GM12873 (cell line): ENCODE measurements around the gene CCDC6.

Experiments used
- CTCF ChIP-seq: IDR thresholded peaks from 2 replicates; pipeline ENCODE4 v1.5.1; 2012; ENCODE audit warnings: low read depth, mild to moderate bottlenecking, moderate library complexity, low read length, control low read depth; ENCODE audit not compliant: insufficient read depth; ENCODE audit errors: missing control alignments

CCDC6 gene

DNA sequence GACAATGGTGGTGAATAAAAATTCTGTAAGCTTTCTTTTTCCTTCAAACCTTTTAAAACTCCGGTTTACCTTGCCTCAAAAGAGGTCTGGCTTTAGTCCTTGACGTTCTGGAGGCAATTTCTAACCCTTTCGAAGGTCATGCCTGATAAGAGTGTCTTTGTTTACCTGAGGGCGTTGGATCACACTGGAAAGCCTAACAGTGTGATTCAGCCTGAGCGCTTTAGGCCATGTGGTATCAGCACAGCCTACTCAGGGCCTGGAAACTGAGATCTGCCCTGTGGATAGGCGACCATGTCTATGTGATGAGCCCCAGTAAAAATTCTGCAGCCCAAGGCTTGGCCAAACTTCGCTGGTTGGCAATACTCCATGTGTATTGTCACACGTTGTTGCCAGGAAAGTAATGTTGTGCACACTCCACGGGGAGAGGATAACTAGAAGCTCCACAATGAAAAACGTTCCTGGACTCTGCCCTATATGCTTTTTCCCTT, 10.7 kb downstream of the CCDC6 start:
- no peak for TF ChIP-seq CTCF

- no peak for TF ChIP-seq CTCF
Observed at GRCh38 chr10:59894114-59894513, 12.2 kb downstream of the CCDC6 start.

GRCh38 chr10:59892697-59893096, 13.7 kb downstream of the CCDC6 start:
- no peak for TF ChIP-seq CTCF

DNA sequence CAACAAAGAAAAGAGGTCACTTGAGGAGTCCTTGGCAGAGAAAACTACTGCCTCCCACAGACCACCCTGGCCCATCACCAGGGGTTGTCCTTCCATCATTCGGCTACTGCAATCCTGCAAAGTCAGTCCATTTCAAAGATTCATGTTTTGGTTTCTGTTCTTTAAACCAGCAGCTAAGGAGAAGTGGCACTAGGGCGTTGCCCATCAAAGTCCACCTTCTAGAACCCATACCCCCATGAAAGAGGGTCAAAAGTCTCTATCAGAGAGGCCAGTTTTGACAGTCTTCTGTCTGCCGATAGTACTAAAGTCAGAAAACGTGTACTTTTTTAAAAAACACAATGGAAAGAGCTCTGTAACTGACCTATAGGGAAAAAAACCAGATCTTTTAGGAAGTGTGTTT, 14.4 kb downstream of the CCDC6 start:
- TF ChIP-seq CTCF = no peak

DNA sequence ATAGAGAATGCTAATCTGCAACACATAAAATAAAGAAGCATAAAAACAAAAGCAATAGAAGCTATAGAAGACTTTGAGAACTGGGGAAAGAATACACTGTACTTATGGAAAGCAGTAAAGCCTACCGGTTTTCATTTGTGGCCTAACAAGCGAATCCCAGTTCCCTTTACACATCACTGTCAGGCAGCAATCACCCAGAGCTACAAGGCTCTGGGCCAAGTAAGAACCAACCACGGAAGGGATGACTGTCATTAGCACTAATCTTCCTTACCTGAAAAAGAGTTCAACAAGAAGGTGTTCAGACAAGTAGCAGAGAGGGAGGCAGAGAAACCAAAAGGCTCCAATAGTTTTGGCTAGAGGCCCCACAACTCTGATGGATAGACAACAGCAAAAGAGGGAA, 15.0 kb downstream of the CCDC6 start:
- TF ChIP-seq CTCF = no peak

DNA sequence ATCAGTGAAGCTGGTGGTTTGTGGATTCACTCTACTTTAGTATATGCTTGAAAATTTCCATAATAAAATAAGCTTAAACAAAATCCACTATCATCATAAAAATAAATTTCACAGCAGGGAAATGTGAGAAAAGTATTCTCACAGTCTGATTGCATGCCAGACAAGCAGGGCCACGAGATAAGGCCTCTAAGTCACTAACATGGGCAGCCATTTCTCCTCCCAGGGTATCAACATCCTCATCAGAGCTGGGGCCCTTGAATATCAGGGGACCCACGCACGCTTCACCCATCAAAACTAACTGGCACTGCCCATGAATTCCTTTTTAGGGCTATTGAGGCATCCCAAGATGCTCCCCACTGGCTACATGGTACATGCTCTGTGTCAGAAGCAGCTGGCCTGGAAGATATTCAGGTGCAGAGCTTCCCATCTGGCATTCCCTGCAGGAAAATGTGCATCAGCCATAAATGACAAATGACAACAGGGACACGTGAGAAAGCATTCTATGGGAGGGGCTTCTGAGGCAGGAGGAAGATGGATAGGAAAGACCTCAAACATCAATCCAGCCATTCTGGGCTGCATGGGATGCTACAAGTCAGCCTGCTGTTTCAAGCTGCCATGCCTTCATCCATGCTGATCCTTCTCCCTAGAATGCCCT, 17.4 kb downstream of the CCDC6 start:
- TF ChIP-seq CTCF = no peak

DNA sequence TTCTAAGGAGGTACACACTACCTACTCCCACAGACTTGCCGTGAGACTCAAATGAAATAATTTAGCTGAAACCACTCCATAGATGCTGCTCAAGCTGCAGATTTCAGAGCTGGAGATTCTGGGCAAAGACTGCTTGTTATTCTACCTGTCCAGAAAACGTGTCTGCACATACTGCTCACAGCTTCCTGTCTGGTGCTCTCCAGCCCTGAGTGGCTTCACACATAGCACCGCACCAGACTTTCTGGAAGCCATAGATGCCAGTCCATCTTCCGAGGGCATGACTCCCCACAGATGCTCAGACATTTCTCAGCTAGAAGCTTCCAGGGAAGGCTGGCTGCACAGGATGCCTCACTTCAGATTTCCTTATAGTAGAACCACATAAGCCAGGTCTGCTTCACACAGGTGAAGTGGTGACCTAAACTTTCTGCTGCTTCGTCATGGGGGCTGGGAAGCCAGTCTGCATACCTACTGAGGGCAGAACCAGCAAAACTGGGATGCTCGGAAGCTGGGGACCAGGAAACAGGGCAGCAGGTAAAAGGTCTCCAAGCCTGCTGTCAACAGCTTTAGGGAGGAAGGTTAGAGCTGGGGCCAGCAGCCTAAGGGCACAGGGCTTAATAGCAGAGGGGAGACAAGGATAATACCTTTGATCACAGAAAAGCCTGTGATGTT, 18.2 kb downstream of the CCDC6 start:
- TF ChIP-seq CTCF = no peak
